MM.1S (cell line): ENCODE measurements around the gene TMEM219.

Source experiments
- CTCF ChIP-seq: fragments of 300-600 bp; sonication (generic); IDR thresholded peaks from 2 replicates; pipeline ENCODE4 v1.5.1; 2016; ENCODE audit warnings: antibody characterized with exemption, low read length, mixed read lengths
- EZH2phosphoT487 ChIP-seq: fragments of 300-600 bp; sonication (generic); IDR thresholded peaks from 2 replicates; pipeline ENCODE4 v1.6.1; 2018; ENCODE audit warnings: antibody characterized with exemption, low read length

DNA sequence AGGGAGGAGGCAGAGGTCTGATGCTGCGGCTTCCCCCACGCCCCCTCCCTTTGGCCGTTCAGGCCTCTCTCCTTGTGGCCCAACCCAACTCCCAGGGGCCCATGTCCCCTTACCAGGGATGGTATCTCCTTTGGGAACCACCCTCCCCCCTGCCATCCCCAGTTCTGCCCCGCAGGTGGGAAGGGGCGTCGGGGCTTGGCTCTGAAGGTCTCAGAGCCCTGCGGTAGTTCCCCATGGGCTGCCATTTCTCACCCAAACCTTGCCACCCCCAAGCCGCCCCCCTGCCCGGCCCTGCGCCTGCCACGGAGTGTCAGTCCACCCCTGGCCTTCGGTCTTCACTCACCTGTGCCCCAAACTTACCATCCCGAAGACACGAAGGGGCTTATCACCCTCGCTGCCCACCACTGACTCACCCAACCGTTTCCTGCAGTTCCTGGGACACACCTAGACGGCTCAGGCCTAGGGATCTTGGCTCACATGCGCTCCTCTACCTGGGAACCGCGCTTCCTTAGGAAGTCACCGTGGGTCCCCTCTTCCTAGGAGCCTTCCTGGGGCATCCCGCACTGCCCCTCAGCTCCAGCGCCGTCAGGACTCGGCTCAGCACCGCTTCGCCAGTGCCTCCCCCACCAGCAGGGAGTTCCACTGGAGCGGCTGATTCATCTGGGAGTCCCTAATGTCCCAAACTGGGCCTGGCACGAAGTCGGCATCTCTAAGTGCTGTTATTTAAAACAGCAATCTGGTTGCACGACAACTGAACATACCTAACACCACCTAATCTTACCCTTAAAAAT, 50.0 kb downstream of the TMEM219 start:
- TF ChIP-seq EZH2phosphoT487 (no peak), CTCF (no peak)
